Testis (tissue), 3 donors: ENCODE data around the gene NCOA6. TPM values are rescaled to one million over a fixed set of nuclear protein-coding genes. Genes with fewer than 3 reads are reported as not detected.

ENCODE experiments used
- DNase-seq: peaks from one replicate; pipeline ENCODE4 v3.0.0-alpha.2; 2019
- H3K27ac ChIP-seq, 2 donors: fragments of 200-600 bp; sonication (generic); one replicate each; pipeline ENCODE4 v1.5.1; 2019
- H3K27me3 ChIP-seq: fragments of 200-600 bp; sonication (generic); one replicate; pipeline ENCODE4 v1.5.1; 2019
- H3K36me3 ChIP-seq: fragments of 200-600 bp; sonication (generic); one replicate; pipeline ENCODE4 v1.5.1; 2017; ENCODE audit warnings: low read depth; ENCODE audit errors: missing control alignments
- H3K4me1 ChIP-seq: fragments of 200-600 bp; sonication (generic); one replicate; pipeline ENCODE4 v1.5.1; 2019
- H3K4me3 ChIP-seq, 2 donors: fragments of 200-600 bp; sonication (generic); one replicate each; pipeline ENCODE4 v1.5.1; 2017 to 2019
- H3K9me3 ChIP-seq: fragments of 200-600 bp; sonication (generic); one replicate; pipeline ENCODE4 v1.5.1; 2017
- POLR2A ChIP-seq: fragments of 450-650 bp; IDR thresholded peaks from one replicate; pipeline ENCODE4 v1.6.1; 2017; ENCODE audit warnings: antibody characterized with exemption, mild to moderate bottlenecking, moderate library complexity
- WGBS, 2 donors: methylation state at CpG; one replicate each; pipeline ENCODE4 v1.1.5; 2018; 5-methylcytosine and 5-hydroxymethylcytosine counted together
- intact Hi-C: fragments of 100-400 bp; cut with DNase I; formaldehyde crosslinking; loops from one replicate; pipeline ENCODE4 v1.15.1; 2023; ENCODE audit warnings: low total_unique reads
- polyA plus RNA-seq: library from polyadenylated mRNA; stranded (reverse); fragments of 350-450 nt; fragmentation: Illumina TruSeq; extraction: RNeasy Lipid Tissue Mini Kit (QIAGEN cat#74804); gene quantifications from one replicate; pipeline ENCODE4 v1.2.3, GENCODE V29; 2014; ENCODE audit warnings: low read depth, low replicate concordance; ENCODE audit not compliant: insufficient read depth
- total RNA-seq, 2 donors: library from RNA; depleted of rRNA; stranded (reverse); fragments of >200 nt; gene quantifications; one replicate each; pipeline ENCODE4 v1.2.3, GENCODE V29; 2016
- TF ChIP-seq, protein P1 (sequence below), 3 experiments: fragments of 450-650 bp in 2 of 3; fragments of 200-600 bp in 1 of 3; sonication (generic) in 1 of 3; IDR thresholded peaks; one replicate each; pipeline ENCODE4 v1.5.1; 2016 to 2019; ENCODE audit warnings: antibody characterized with exemption in 3 of 3, mild to moderate bottlenecking in 2 of 3, moderate library complexity in 1 of 3

The NCOA6 gene
- total and polyA plus RNA-seq, 3 donors from 2014 or later: 45.2 to 54.4 (median 48.1) TPM

DNA sequence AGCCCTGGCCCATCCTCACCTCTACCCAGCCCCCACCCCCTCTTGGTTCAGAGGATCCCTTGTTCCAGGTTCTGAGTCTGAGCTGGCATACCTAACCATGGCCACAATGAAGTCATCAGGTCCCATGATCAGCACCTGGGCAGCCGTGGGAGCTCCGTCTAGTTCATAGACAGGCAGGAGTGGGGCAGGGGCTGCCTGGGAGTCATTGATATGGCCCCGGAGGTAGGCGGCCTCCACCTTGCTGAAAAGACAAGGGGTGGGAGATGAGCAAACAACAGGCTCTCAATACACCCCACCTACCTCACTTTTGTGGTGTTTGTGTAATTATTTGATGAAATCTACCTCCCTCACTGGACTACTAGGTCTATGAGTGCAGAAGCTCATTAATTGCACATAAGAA is 26.8 kb upstream of the NCOA6 start:
- Histone ChIP-seq H3K9me3 (no peaks in the 10 kb centered on the region), H3K27me3 (no peaks in the 10 kb centered on the region), H3K36me3 (no peaks in the 10 kb centered on the region), H3K4me3 (no peak overlapping the region), H3K27ac (no peak overlapping the region), H3K4me1 (no peaks in the 10 kb centered on the region)
- WGBS, 2 donors: 82 to 97% methylated on average over 4 of the region's 4 CpGs
- intact Hi-C loops: no loop called here
- TF ChIP-seq POLR2A: no peak
- TF ChIP-seq, protein P1, sequence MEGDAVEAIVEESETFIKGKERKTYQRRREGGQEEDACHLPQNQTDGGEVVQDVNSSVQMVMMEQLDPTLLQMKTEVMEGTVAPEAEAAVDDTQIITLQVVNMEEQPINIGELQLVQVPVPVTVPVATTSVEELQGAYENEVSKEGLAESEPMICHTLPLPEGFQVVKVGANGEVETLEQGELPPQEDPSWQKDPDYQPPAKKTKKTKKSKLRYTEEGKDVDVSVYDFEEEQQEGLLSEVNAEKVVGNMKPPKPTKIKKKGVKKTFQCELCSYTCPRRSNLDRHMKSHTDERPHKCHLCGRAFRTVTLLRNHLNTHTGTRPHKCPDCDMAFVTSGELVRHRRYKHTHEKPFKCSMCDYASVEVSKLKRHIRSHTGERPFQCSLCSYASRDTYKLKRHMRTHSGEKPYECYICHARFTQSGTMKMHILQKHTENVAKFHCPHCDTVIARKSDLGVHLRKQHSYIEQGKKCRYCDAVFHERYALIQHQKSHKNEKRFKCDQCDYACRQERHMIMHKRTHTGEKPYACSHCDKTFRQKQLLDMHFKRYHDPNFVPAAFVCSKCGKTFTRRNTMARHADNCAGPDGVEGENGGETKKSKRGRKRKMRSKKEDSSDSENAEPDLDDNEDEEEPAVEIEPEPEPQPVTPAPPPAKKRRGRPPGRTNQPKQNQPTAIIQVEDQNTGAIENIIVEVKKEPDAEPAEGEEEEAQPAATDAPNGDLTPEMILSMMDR (IDR thresholded peaks at IDR 0.05): no peak
- DNase-seq: no peak

DNA sequence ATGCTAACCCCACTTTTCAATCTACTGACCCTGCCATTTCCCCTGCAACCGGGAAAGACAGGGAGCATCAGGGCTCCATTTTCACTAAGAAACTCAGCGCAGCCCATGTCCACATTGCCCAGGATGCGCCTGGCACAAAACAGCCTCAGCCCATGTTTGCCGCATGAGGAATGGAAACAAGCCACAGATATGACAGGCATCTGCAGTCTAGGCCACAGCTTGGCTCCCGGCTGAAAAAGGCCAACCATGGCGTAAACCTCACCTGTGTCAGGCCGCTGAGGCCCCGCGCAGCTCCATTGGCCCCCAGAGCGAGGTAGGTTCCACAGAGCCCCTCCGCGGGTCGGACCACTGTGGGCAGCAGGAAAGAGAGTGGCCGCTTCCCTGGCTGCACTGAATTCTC is 25.5 kb upstream of the NCOA6 start:
- H3K4me3 ChIP-seq: no peak overlapping the region
- no peak for TF ChIP-seq POLR2A
- TF ChIP-seq, protein P1 (IDR thresholded peaks at IDR 0.05): no peak
- no peak overlapping the region for H3K27ac ChIP-seq
- no peaks in the 10 kb centered on the region for H3K36me3 ChIP-seq
- WGBS, 2 donors: 95 to 97% methylated on average over 9 to 14 of the region's 14 CpGs
- intact Hi-C loops: no loop called here
- no peaks in the 10 kb centered on the region for H3K27me3 ChIP-seq
- H3K9me3 ChIP-seq: no peaks in the 10 kb centered on the region
- no peak for DNase-seq
- H3K4me1 ChIP-seq: no peaks in the 10 kb centered on the region

DNA sequence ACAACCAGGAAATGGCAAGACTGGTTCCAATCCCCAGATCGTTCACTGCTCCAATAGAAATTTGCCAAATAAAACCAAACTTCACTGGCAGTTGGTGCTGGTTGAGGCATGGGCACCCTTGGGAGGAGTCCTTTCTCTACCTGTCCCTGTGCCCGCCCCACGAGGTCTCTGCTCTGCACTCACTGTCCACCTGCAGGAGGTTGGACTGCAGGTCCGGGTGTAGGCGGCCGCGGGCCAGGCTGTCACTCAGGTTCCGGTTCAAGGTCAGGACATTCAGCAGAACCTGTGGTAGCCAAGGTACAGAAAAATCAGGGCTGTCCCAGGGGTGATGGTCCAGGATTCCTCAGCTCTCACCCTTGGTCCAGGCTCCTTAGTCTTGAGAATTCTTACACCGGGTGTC is 24.3 kb upstream of the NCOA6 start:
- Histone ChIP-seq H3K9me3 (no peaks in the 10 kb centered on the region), H3K27ac (no peak overlapping the region), H3K4me3 (no peak overlapping the region), H3K4me1 (no peaks in the 10 kb centered on the region), H3K36me3 (no peaks in the 10 kb centered on the region), H3K27me3 (no peaks in the 10 kb centered on the region)
- intact Hi-C loops: no loop called here
- DNase-seq: no peak
- 91 to 92% methylated on average over 9 of the region's 9 CpGs for WGBS, 2 donors
- TF ChIP-seq POLR2A: no peak
- TF ChIP-seq, protein P1 (IDR thresholded peaks at IDR 0.05): no peak

DNA sequence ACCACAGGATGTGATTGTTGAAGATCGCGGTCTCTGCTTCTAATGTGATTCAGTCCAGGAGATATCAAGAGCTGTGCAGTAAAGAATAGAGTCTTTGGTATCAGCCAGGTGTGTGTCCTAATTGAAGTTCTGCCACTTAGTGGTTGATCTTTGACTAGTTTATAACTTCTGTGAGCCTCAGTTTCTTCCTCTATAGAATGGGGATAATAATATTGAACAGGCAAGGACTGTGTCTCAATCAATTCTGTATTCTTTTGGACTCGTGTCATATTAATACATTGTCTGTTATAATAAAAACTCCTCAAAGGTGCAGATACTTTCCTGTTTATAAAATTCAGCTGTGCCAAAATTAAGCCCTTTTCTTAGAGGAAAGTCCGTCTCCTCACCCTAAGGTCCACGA is 23.1 kb upstream of the NCOA6 start:
- intact Hi-C loops: no loop called here

DNA sequence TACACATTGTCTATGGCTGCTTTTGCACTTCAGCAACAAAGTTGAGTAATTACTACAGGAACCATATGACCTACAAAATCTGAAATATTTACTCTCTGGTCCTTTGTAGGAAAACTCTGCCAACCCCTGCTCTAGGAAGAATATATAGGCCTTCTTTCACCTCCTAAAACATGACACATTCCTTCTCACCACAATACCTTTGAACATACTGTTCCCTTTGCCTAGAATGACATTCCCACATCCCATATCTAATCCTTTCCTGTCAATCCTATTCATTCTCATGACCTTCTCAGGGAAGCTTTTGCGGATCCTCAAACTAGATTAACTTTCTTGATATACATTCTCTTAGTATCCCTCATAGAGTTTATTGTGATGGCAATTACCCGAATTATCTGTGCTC is 18.0 kb upstream of the NCOA6 start:
- Histone ChIP-seq H3K36me3 (no peaks in the 10 kb centered on the region), H3K4me3 (no peak overlapping the region), H3K4me1 (no peaks in the 10 kb centered on the region), H3K27ac (no peak overlapping the region), H3K9me3 (no peaks in the 10 kb centered on the region), H3K27me3 (no peaks in the 10 kb centered on the region)
- intact Hi-C loops: no loop called here
- DNase-seq: no peak
- WGBS, 2 donors: 70 to 76% methylated on average over 2 of the region's 2 CpGs
- no peak for TF ChIP-seq POLR2A

More for the DNA sequence above, 23.1 kb upstream of the NCOA6 start:
- DNase-seq: no peak
- no peak for TF ChIP-seq POLR2A
- TF ChIP-seq, protein P1 (IDR thresholded peaks at IDR 0.05): no peak
- Histone ChIP-seq H3K36me3 (no peaks in the 10 kb centered on the region), H3K27me3 (no peaks in the 10 kb centered on the region), H3K4me3 (no peak overlapping the region), H3K4me1 (no peaks in the 10 kb centered on the region), H3K27ac (no peak overlapping the region), H3K9me3 (no peaks in the 10 kb centered on the region)
- 95 to 97% methylated on average over 5 of the region's 5 CpGs for WGBS, 2 donors
